Hepatocyte (in vitro differentiated cells): ENCODE results near the gene ADISSP. TPM values are rescaled to one million over a fixed set of nuclear protein-coding genes. Genes with fewer than 3 reads are reported as not detected.

Experiments used
- DNase-seq: peaks from one replicate; pipeline ENCODE4 v3.0.0-alpha.2; 2016; ENCODE audit warnings: low spot score
- H2AFZ ChIP-seq: fragments of 200-600 bp; sonication (generic); 2 replicates; pipeline ENCODE4 v1.6.0; 2016; ENCODE audit warnings: antibody characterized with exemption, mild to moderate bottlenecking
- H3K27ac ChIP-seq: fragments of 200-600 bp; sonication (generic); 2 replicates; pipeline ENCODE4 v1.5.1; 2016; ENCODE audit warnings: mild to moderate bottlenecking
- H3K27me3 ChIP-seq: fragments of 200-600 bp; sonication (generic); 2 replicates; pipeline ENCODE4 v1.6.1; 2016
- H3K36me3 ChIP-seq: fragments of 200-600 bp; sonication (generic); replicated peaks from 2 replicates; pipeline ENCODE4 v1.5.1; 2016; ENCODE audit warnings: low read depth; ENCODE audit not compliant: insufficient read depth
- H3K4me1 ChIP-seq: fragments of 200-600 bp; sonication (generic); 2 replicates; pipeline ENCODE4 v1.5.1; 2016; ENCODE audit warnings: mild to moderate bottlenecking, moderate library complexity; ENCODE audit not compliant: insufficient read depth
- H3K4me2 ChIP-seq: fragments of 200-600 bp; sonication (generic); 2 replicates; pipeline ENCODE4 v1.6.0; 2016
- H3K4me3 ChIP-seq: fragments of 200-600 bp; sonication (generic); 2 replicates; pipeline ENCODE4 v1.5.1; 2016; ENCODE audit warnings: mild to moderate bottlenecking
- H3K79me2 ChIP-seq: fragments of 200-600 bp; sonication (generic); 2 replicates; pipeline ENCODE4 v1.6.0; 2017; ENCODE audit warnings: mild to moderate bottlenecking
- H3K9me2 ChIP-seq: fragments of 200-600 bp; sonication (generic); replicated peaks from 2 replicates; pipeline ENCODE4 v1.6.0; 2017; ENCODE audit warnings: mild to moderate bottlenecking; ENCODE audit not compliant: insufficient read depth
- H3K9me3 ChIP-seq: fragments of 200-600 bp; sonication (generic); 2 replicates; pipeline ENCODE4 v1.5.1; 2016; ENCODE audit warnings: low read depth, mild to moderate bottlenecking
- H4K20me1 ChIP-seq: fragments of 200-600 bp; sonication (generic); 2 replicates; pipeline ENCODE4 v1.6.0; 2016; ENCODE audit warnings: mild to moderate bottlenecking; ENCODE audit not compliant: insufficient read depth, poor library complexity, severe bottlenecking
- EZH2 ChIP-seq: fragments of 200-600 bp; sonication (generic); IDR thresholded peaks from 2 replicates; pipeline ENCODE4 v1.6.1; 2016; ENCODE audit warnings: antibody characterized with exemption, mild to moderate bottlenecking, borderline replicate concordance
- EZH2phosphoT487 ChIP-seq: fragments of 200-600 bp; sonication (generic); IDR thresholded peaks from one replicate; pipeline ENCODE4 v1.6.1; 2018; ENCODE audit warnings: antibody characterized with exemption, mild to moderate bottlenecking, low read depth, moderate library complexity; ENCODE audit not compliant: unreplicated experiment, severe bottlenecking
- WGBS: methylation state at CpG from one replicate; pipeline ENCODE4 v1.1.6; 2016; ENCODE audit warnings: low lambda C conversion rate; ENCODE audit errors: missing lambda C conversion rate; 5-methylcytosine and 5-hydroxymethylcytosine counted together
- polyA plus RNA-seq: library from polyadenylated mRNA; unstranded; fragments of >200 nt; fragmentation: Nextera tagmentation; extraction: Ambion mirVana; gene quantifications from 2 replicates; pipeline ENCODE4 v1.2.1, GENCODE V29; 2016
- total RNA-seq: library from RNA; depleted of rRNA; stranded (reverse); fragments of >200 nt; gene quantifications from 2 replicates; pipeline ENCODE4 v1.2.3, GENCODE V29; 2014
- TF ChIP-seq, protein P1 (sequence below): fragments of 200-600 bp; sonication (generic); IDR thresholded peaks from 2 replicates; pipeline ENCODE4 v1.5.1; 2016; ENCODE audit warnings: antibody characterized with exemption, mild to moderate bottlenecking; ENCODE audit not compliant: poor library complexity

The ADISSP gene
- total and polyA plus RNA-seq, 2 experiments from 2014 or later, result 9.6 to 36.0 TPM

DNA sequence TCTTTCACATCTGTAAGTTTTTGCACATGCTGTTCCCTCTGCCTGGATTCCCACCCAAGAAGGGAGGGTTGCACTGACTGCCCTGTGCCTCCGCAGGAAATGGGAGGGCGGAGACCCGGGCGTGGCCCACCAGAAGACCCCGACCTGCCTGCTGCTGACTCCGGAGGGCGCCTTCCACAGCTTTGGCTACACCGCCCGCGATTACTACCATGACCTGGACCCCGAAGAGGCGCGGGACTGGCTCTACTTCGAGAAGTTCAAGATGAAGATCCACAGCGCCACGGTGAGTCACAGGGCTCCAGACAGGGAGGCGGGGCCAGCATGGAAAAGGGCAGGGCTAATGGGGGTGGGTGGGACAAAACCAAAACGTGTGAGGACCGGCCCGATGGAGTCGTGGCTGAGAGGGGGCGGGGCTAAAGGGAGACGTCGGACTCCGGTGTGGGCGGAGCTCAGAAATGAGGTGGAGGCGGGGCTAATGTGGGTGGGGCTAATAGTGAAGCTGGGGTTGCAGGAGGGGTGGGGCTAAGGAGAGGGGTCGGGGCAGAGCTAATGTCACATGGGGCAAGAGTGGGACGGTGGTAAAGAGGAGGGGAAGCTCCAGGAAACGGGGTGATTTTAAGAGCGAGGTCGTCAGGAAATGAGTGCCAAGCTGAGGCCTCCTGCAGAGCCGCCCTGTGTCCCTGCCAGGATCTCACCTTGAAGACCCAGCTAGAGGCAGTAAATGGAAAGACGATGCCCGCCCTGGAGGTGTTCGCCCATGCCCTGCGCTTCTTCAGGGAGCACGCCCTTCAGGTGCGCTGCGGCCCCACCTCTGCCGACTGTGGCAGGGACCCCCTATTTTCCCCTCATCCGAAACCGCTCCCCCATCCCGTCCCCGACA is 22.5 kb downstream of the ADISSP start:
- Histone ChIP-seq H2AFZ (peak overlapping the region; percentile 21), H3K9me2 (no peaks in the 10 kb centered on the region), H3K4me1 (peaks cover 7% of the 10 kb centered on the region), H3K27me3 (peaks cover 54% of the 10 kb centered on the region), H3K36me3 (no peaks in the 10 kb centered on the region), H3K27ac (no peak overlapping the region), H3K4me2 (peak overlapping the region; percentile 49), H3K9me3 (no peaks in the 10 kb centered on the region), H3K4me3 (no peak overlapping the region), H4K20me1 (no peaks in the 10 kb centered on the region), H3K79me2 (no peaks in the 10 kb centered on the region)
- DNase-seq, result peak; percentile 85
- WGBS, result 26% methylated on average over 27 of the region's 45 CpGs
- no peak for TF ChIP-seq EZH2phosphoT487
- peak; percentile 10 for TF ChIP-seq EZH2
- TF ChIP-seq, protein P1, sequence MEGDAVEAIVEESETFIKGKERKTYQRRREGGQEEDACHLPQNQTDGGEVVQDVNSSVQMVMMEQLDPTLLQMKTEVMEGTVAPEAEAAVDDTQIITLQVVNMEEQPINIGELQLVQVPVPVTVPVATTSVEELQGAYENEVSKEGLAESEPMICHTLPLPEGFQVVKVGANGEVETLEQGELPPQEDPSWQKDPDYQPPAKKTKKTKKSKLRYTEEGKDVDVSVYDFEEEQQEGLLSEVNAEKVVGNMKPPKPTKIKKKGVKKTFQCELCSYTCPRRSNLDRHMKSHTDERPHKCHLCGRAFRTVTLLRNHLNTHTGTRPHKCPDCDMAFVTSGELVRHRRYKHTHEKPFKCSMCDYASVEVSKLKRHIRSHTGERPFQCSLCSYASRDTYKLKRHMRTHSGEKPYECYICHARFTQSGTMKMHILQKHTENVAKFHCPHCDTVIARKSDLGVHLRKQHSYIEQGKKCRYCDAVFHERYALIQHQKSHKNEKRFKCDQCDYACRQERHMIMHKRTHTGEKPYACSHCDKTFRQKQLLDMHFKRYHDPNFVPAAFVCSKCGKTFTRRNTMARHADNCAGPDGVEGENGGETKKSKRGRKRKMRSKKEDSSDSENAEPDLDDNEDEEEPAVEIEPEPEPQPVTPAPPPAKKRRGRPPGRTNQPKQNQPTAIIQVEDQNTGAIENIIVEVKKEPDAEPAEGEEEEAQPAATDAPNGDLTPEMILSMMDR, result no peak

GRCh38 chr20:3744037-3744436 is 23.5 kb downstream of the ADISSP start:
- 86% methylated on average over 1 of the region's 1 CpG for WGBS
- no peak overlapping the region for H3K4me2 ChIP-seq
- TF ChIP-seq EZH2 (no peak), EZH2phosphoT487 (no peak)
- TF ChIP-seq, protein P1, result no peak
- no peaks in the 10 kb centered on the region for H3K9me3 ChIP-seq
- H3K4me1 ChIP-seq, result no peaks in the 10 kb centered on the region
- no peak for DNase-seq
- no peak overlapping the region for H2AFZ ChIP-seq
- H3K27ac ChIP-seq, result no peak overlapping the region
- no peaks in the 10 kb centered on the region for H3K36me3 ChIP-seq
- H3K27me3 ChIP-seq, result peaks cover 44% of the 10 kb centered on the region
- H3K4me3 ChIP-seq, result no peak overlapping the region
- H3K9me2 ChIP-seq, result no peaks in the 10 kb centered on the region
- H4K20me1 ChIP-seq, result no peaks in the 10 kb centered on the region
- no peaks in the 10 kb centered on the region for H3K79me2 ChIP-seq

- no peaks in the 10 kb centered on the region for H3K9me3 ChIP-seq
- TF ChIP-seq EZH2, result no peak
- TF ChIP-seq, protein P1, result no peak
- no peak for TF ChIP-seq EZH2phosphoT487
- H3K9me2 ChIP-seq, result no peaks in the 10 kb centered on the region
- no peaks in the 10 kb centered on the region for H3K4me1 ChIP-seq
- no peaks in the 10 kb centered on the region for H3K79me2 ChIP-seq
- no peak overlapping the region for H3K27ac ChIP-seq
- H3K27me3 ChIP-seq, result peaks cover 36% of the 10 kb centered on the region
- H3K4me2 ChIP-seq, result no peak overlapping the region
- no peak for DNase-seq
- 94% methylated on average over 2 of the region's 2 CpGs for WGBS
- no peaks in the 10 kb centered on the region for H3K36me3 ChIP-seq
- H3K4me3 ChIP-seq, result no peak overlapping the region
- no peaks in the 10 kb centered on the region for H4K20me1 ChIP-seq
- no peak overlapping the region for H2AFZ ChIP-seq
Observed at GRCh38 chr20:3743251-3743650, 24.3 kb downstream of the ADISSP start.
